IMR-90 (cell line): Measurements from ENCODE around the gene GNAO1. TPM values are rescaled to one million over a fixed set of nuclear protein-coding genes. Genes with fewer than 3 reads are reported as not detected.

Source experiments
- ATAC-seq: fragments of 200-7000 bp; cut with Tn5 transposase; 2 replicates; pipeline ENCODE4 v1.9.1; 2020; ENCODE audit warnings: low read depth, mild to moderate bottlenecking, moderate library complexity
- BruUV-seq: library from RNA; stranded (reverse); fragments of 400-500 nt; replicated peaks from 2 replicates; lab custom pipeline; 2021; lab: Mats Ljungman, UMichigan
- CTCF ChIA-PET: fragments of 300-600 bp; formaldehyde crosslinking; extraction: SDS; loops from one replicate; lab custom pipeline; 2021; ENCODE audit warnings: antibody characterized with exemption; lab: Yijun Ruan, JAX
- POLR2A ChIA-PET: fragments of 300-600 bp; sonication (Branson Sonifier 250); formaldehyde crosslinking; loops from one replicate; lab custom pipeline; 2022; ENCODE audit warnings: antibody characterized with exemption; ENCODE audit not compliant: unreplicated experiment; lab: Charles Lee
- DNase-seq: peaks from one replicate; pipeline ENCODE4 v3.0.0; 2013
- H2AFZ ChIP-seq: replicated peaks from 2 replicates; pipeline ENCODE3; 2013; ENCODE audit warnings: low read length, mild to moderate bottlenecking; ENCODE audit not compliant: poor library complexity
- H2AK5ac ChIP-seq: 2 replicates; pipeline ENCODE4 v1.6.1; 2013; ENCODE audit warnings: low read depth, low read length, inconsistent platforms
- H2AK9ac ChIP-seq: replicated peaks from 2 replicates; pipeline ENCODE3; 2013; ENCODE audit warnings: mild to moderate bottlenecking, low read depth, low read length, moderate library complexity; ENCODE audit not compliant: poor library complexity
- H2BK120ac ChIP-seq: 2 replicates; pipeline ENCODE4 v1.6.1; 2013; ENCODE audit warnings: low read depth, low read length, inconsistent platforms
- H2BK15ac ChIP-seq: 3 replicates; pipeline ENCODE4 v1.6.1; 2013; ENCODE audit warnings: low read depth, low read length, inconsistent platforms
- H2BK20ac ChIP-seq: 2 replicates; pipeline ENCODE4 v1.6.1; 2013; ENCODE audit warnings: low read depth, mild to moderate bottlenecking, inconsistent platforms, low read length, moderate library complexity
- H2BK5ac ChIP-seq: 2 replicates; pipeline ENCODE4 v1.6.1; 2013; ENCODE audit warnings: mild to moderate bottlenecking, low read depth, low read length, inconsistent platforms; ENCODE audit not compliant: poor library complexity, severe bottlenecking
- H3K14ac ChIP-seq: replicated peaks from 2 replicates; pipeline ENCODE4 v1.6.1; 2013; ENCODE audit warnings: low read depth, low read length, inconsistent platforms
- H3K18ac ChIP-seq: 2 replicates; pipeline ENCODE4 v1.6.1; 2013; ENCODE audit warnings: low read depth, low read length, control low read depth
- H3K23ac ChIP-seq: 2 replicates; pipeline ENCODE4 v1.6.1; 2013; ENCODE audit warnings: low read depth, low read length, inconsistent platforms
- H3K27ac ChIP-seq: 2 replicates; pipeline ENCODE4 v1.5.1; 2013; ENCODE audit warnings: mild to moderate bottlenecking, control low read depth, low read length; ENCODE audit not compliant: insufficient read depth
- H3K27me3 ChIP-seq: 2 replicates; pipeline ENCODE4 v1.6.1; 2013; ENCODE audit warnings: low read length; ENCODE audit not compliant: control insufficient read depth, insufficient read depth
- H3K36me3 ChIP-seq: 2 replicates; pipeline ENCODE4 v1.6.1; 2013; ENCODE audit warnings: low read length, mixed read lengths; ENCODE audit not compliant: control insufficient read depth, insufficient read depth
- H3K4ac ChIP-seq: 2 replicates; pipeline ENCODE4 v1.6.1; 2013; ENCODE audit warnings: low read depth, low read length, inconsistent platforms
- H3K4me1 ChIP-seq: 2 replicates; pipeline ENCODE4 v1.6.1; 2013; ENCODE audit warnings: low read length, mixed read lengths; ENCODE audit not compliant: control insufficient read depth, insufficient read depth
- H3K4me2 ChIP-seq: 2 replicates; pipeline ENCODE4 v1.6.1; 2013; ENCODE audit warnings: low read depth, mild to moderate bottlenecking, control low read depth, low read length, moderate library complexity
- H3K4me3 ChIP-seq: 2 replicates; pipeline ENCODE4 v1.5.1; 2013; ENCODE audit warnings: low read depth, mild to moderate bottlenecking, control low read depth, low read length, moderate library complexity; ENCODE audit not compliant: insufficient read depth
- H3K56ac ChIP-seq: 2 replicates; pipeline ENCODE4 v1.6.1; 2013; ENCODE audit warnings: low read length, inconsistent platforms; ENCODE audit not compliant: insufficient read depth; ENCODE audit errors: extremely low read depth
- H3K79me1 ChIP-seq, 2 experiments: 2 replicates each; pipeline ENCODE4 v1.6.1; 2013; ENCODE audit warnings: low read length in 2 of 2, inconsistent platforms in 1 of 2, low read depth in 1 of 2
- H3K9ac ChIP-seq: 2 replicates; pipeline ENCODE4 v1.6.1; 2013; ENCODE audit warnings: low read depth, low read length, control low read depth
- H3K9me1 ChIP-seq: 2 replicates; pipeline ENCODE4 v1.6.1; 2013; ENCODE audit warnings: low read length, inconsistent platforms; ENCODE audit not compliant: insufficient read depth
- H3K9me3 ChIP-seq: 2 replicates; pipeline ENCODE4 v1.6.1; 2013; ENCODE audit warnings: low read length; ENCODE audit not compliant: control insufficient read depth, insufficient read depth
- H4K20me1 ChIP-seq: 2 replicates; pipeline ENCODE4 v1.6.1; 2013; ENCODE audit warnings: low read length, inconsistent platforms; ENCODE audit not compliant: insufficient read depth
- H4K5ac ChIP-seq: 2 replicates; pipeline ENCODE4 v1.6.1; 2013; ENCODE audit warnings: mild to moderate bottlenecking, low read depth, low read length, control low read depth
- H4K8ac ChIP-seq, 2 experiments: 2 replicates each; pipeline ENCODE4 v1.6.1; 2013; ENCODE audit warnings: low read depth in 2 of 2, low read length in 2 of 2, control low read depth in 1 of 2, inconsistent platforms in 1 of 2
- H4K91ac ChIP-seq: 2 replicates; pipeline ENCODE4 v1.6.1; 2013; ENCODE audit warnings: low read depth, low read length, inconsistent platforms; ENCODE audit not compliant: insufficient read depth
- BHLHE40 ChIP-seq: fragments of 150-350 bp; IDR thresholded peaks from 2 replicates; pipeline ENCODE4 v1.6.1; 2016; ENCODE audit warnings: mild to moderate bottlenecking, low read depth, low read length
- CEBPB ChIP-seq: IDR thresholded peaks from 2 replicates; pipeline ENCODE4 v1.6.1; 2012; ENCODE audit warnings: low read depth, low read length, improper control_type of control experiment
- CHD1 ChIP-seq: IDR thresholded peaks from 2 replicates; pipeline ENCODE4 v1.6.1; 2012; ENCODE audit warnings: low read depth, low read length, improper control_type of control experiment
- ELK1 ChIP-seq: fragments of 150-350 bp; IDR thresholded peaks from 2 replicates; pipeline ENCODE4 v1.6.1; 2016; ENCODE audit warnings: low read depth, mild to moderate bottlenecking, low read length, moderate library complexity, borderline replicate concordance
- MAZ ChIP-seq: IDR thresholded peaks from 2 replicates; pipeline ENCODE4 v1.6.1; 2012; ENCODE audit warnings: low read depth, mild to moderate bottlenecking, low read length, improper control_type of control experiment, moderate library complexity, borderline replicate concordance
- NFE2L2 ChIP-seq: fragments of 150-350 bp; IDR thresholded peaks from 2 replicates; pipeline ENCODE4 v1.6.1; 2016; ENCODE audit warnings: low read depth, mild to moderate bottlenecking, low read length
- POLR2A ChIP-seq: IDR thresholded peaks from 2 replicates; pipeline ENCODE4 v1.6.1; 2012; ENCODE audit warnings: mild to moderate bottlenecking, low read depth, low read length
- RFX5 ChIP-seq: IDR thresholded peaks from 2 replicates; pipeline ENCODE4 v1.8.0; 2012; ENCODE audit warnings: low read depth, mild to moderate bottlenecking, low read length, moderate library complexity
- WGBS, 2 experiments: methylation state at CpG; one replicate each; pipeline versions ENCODE4 v1.1.5 to v1.1.7; 2013; ENCODE audit warnings: missing lambda C conversion rate in 2 of 2; ENCODE audit not compliant: insufficient read length in 1 of 2; ENCODE audit errors: extremely low coverage in 2 of 2; 5-methylcytosine and 5-hydroxymethylcytosine counted together
- dilution Hi-C: fragments of 300-500 bp; cut with HindIII; formaldehyde crosslinking; loops from one replicate; pipeline ENCODE4 v1.14.3; 2018; ENCODE audit warnings: low sequenced_read_pairs; ENCODE audit not compliant: unreplicated experiment
- in situ Hi-C: fragments of 300-500 bp; cut with MboI; formaldehyde crosslinking; loops from 3 replicates; pipeline ENCODE4 v1.14.3; 2019; ENCODE audit warnings: low sequenced_read_pairs, inconsistent platforms, mixed read lengths
- intact Hi-C: fragments of 100-400 bp; cut with micrococcal nuclease; formaldehyde crosslinking; loops from 2 replicates; pipeline ENCODE4 v1.10.0; 2022
- polyA plus RNA-seq, 3 experiments: library from polyadenylated mRNA; depleted of rRNA; stranded (reverse); fragments of >200 nt; gene quantifications; 2 replicates each; pipeline ENCODE4 v1.2.3, GENCODE V29; 2012; ENCODE audit warnings: low replicate concordance in 1 of 3
- total RNA-seq: library from RNA; depleted of rRNA; stranded (reverse); fragments of >200 nt; gene quantifications from 2 replicates; pipeline ENCODE4 v1.2.3, GENCODE V29; 2012
- TF ChIP-seq, protein P1 (sequence below): fragments of 150-350 bp; IDR thresholded peaks from 2 replicates; pipeline ENCODE4 v1.6.1; 2017; ENCODE audit warnings: mild to moderate bottlenecking, antibody characterized with exemption, low read length, low read depth
- TF ChIP-seq, protein P2 (sequence below): conservative IDR thresholded peaks from 2 replicates; pipeline ENCODE4 v1.5.1; 2012; ENCODE audit warnings: mild to moderate bottlenecking, low read depth, low read length, improper control_type of control experiment

GNAO1 gene
- total and polyA plus RNA-seq, 2 of the 4 experiments (the other 2 are of a cell fraction): under 0.01 to 0.07 TPM

DNA sequence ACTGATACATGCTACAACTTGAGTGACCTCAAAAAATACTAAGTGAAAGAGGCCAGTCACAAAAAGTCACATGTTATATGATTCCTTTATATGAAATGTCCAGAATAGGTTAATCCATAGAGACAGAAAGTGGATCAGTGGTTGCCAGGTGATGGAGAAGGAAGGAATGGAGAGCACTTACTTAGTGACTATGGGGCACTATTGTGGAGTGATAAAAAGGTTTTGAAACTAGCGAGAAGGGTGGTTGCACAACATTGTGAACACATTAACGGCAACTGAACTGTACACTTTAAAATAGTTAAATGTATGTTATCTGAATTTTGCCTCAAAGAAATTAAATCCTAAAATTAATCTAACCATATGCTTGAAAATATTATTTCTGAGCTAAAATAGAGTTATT, 208.2 kb downstream of the GNAO1 start:
- Histone ChIP-seq H3K27ac (no peak overlapping the region), H3K4me2 (no peak overlapping the region), H2AFZ (no peak overlapping the region), H3K56ac (no peak overlapping the region), H4K8ac (no peak overlapping the region), H3K14ac (no peak overlapping the region), H3K4me3 (no peak overlapping the region), H3K36me3 (peaks cover 26% of the 10 kb centered on the region), H4K91ac (no peak overlapping the region), H3K27me3 (no peaks in the 10 kb centered on the region), H2AK5ac (no peak overlapping the region), H3K9me1 (peaks cover 3% of the 10 kb centered on the region), H3K79me1 (peaks cover 15 to 16% of the 10 kb centered on the region in 2 experiments), H3K18ac (no peak overlapping the region), H2BK15ac (no peak overlapping the region), H3K9me3 (no peaks in the 10 kb centered on the region), H3K23ac (no peak overlapping the region), H3K4me1 (no peaks in the 10 kb centered on the region), H2BK20ac (no peak overlapping the region), H3K9ac (no peak overlapping the region), H4K5ac (no peak overlapping the region), H3K4ac (no peak overlapping the region), H2AK9ac (no peak overlapping the region), H2BK5ac (no peak overlapping the region), H2BK120ac (no peak overlapping the region), H4K20me1 (no peaks in the 10 kb centered on the region)
- ATAC-seq: no peak
- ChIA-PET CTCF (no interaction called here), POLR2A (no interaction called here)
- no peak for DNase-seq
- BruUV-seq: no TSS peak
- WGBS, 2 experiments: no CpG with 5 or more reads among the region's 2 CpGs
- intact Hi-C loops: no loop called here
- dilution Hi-C loops: no loop called here
- in situ Hi-C loops: no loop called here
- TF ChIP-seq CEBPB (no peak), MAZ (no peak), POLR2A (no peak), BHLHE40 (no peak), ELK1 (no peak), RFX5 (no peak), CHD1 (no peak), NFE2L2 (no peak)
- TF ChIP-seq, protein P1, sequence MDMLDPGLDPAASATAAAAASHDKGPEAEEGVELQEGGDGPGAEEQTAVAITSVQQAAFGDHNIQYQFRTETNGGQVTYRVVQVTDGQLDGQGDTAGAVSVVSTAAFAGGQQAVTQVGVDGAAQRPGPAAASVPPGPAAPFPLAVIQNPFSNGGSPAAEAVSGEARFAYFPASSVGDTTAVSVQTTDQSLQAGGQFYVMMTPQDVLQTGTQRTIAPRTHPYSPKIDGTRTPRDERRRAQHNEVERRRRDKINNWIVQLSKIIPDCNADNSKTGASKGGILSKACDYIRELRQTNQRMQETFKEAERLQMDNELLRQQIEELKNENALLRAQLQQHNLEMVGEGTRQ: no peak
- TF ChIP-seq, protein P2, sequence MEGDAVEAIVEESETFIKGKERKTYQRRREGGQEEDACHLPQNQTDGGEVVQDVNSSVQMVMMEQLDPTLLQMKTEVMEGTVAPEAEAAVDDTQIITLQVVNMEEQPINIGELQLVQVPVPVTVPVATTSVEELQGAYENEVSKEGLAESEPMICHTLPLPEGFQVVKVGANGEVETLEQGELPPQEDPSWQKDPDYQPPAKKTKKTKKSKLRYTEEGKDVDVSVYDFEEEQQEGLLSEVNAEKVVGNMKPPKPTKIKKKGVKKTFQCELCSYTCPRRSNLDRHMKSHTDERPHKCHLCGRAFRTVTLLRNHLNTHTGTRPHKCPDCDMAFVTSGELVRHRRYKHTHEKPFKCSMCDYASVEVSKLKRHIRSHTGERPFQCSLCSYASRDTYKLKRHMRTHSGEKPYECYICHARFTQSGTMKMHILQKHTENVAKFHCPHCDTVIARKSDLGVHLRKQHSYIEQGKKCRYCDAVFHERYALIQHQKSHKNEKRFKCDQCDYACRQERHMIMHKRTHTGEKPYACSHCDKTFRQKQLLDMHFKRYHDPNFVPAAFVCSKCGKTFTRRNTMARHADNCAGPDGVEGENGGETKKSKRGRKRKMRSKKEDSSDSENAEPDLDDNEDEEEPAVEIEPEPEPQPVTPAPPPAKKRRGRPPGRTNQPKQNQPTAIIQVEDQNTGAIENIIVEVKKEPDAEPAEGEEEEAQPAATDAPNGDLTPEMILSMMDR: no peak
